GM21515 (cell line): ENCODE measurements around the gene NTN5.

ENCODE experiments used
- ATAC-seq: cut with Tn5 transposase; IDR thresholded peaks from one replicate; pipeline ENCODE4 v1.9.1; 2021; ENCODE audit not compliant: unreplicated experiment

The NTN5 gene

GRCh38 chr19:48631225-48631624 lies 41.6 kb downstream of the NTN5 start:
- no peak for ATAC-seq

- no peak for ATAC-seq
These were observed 42.3 kb downstream of the NTN5 start for GRCh38 chr19:48630296-48631063.

- ATAC-seq, result no peak
These were observed 43.1 kb downstream of the NTN5 start for GRCh38 chr19:48629599-48630295.

GRCh38 chr19:48629297-48629598 lies 43.6 kb downstream of the NTN5 start:
- ATAC-seq, result no peak

- ATAC-seq, result no peak
These were observed 44.1 kb downstream of the NTN5 start for GRCh38 chr19:48628486-48629296.

GRCh38 chr19:48627865-48628314 lies 44.9 kb downstream of the NTN5 start:
- ATAC-seq, result no peak

GRCh38 chr19:48627201-48627864 lies 45.5 kb downstream of the NTN5 start:
- ATAC-seq, result no peak

- ATAC-seq, result no peak
These were observed 46.9 kb downstream of the NTN5 start for GRCh38 chr19:48625891-48626327.

GRCh38 chr19:48624791-48625723 lies 47.8 kb downstream of the NTN5 start:
- ATAC-seq, result no peak

- peak; percentile 47 for ATAC-seq
These were observed 48.7 kb downstream of the NTN5 start for GRCh38 chr19:48624067-48624594.

- no peak for ATAC-seq
These were observed 49.2 kb downstream of the NTN5 start for GRCh38 chr19:48623556-48624066.

GRCh38 chr19:48619692-48620585 lies 52.9 kb downstream of the NTN5 start:
- peak; percentile 0 for ATAC-seq

- ATAC-seq, result peak; percentile 80
These were observed 53.7 kb downstream of the NTN5 start, which contains the start of the genes RPL18 and SPHK2 for GRCh38 chr19:48618916-48619691. Gene RPL18 (minus strand): TSS chr19:48619178. CDS start chr19:48619143, 35 bp downstream. Gene SPHK2 (plus strand): TSS chr19:48619506. CDS start chr19:48620515, 1,009 bp downstream.

GRCh38 chr19:48618278-48618915 lies 54.4 kb downstream of the NTN5 start:
- peak; percentile 1 for ATAC-seq

GRCh38 chr19:48617146-48617937 lies 55.5 kb downstream of the NTN5 start:
- ATAC-seq, result no peak

GRCh38 chr19:48616491-48617056 lies 56.2 kb downstream of the NTN5 start:
- no peak for ATAC-seq
